ENCODE results near the gene LYZL2.
"Not testable (repeated sequence)": the region's sequence is repeated elsewhere in the genome, so short reads cannot be mapped to it uniquely, and the experiment has no call there.

DNA sequence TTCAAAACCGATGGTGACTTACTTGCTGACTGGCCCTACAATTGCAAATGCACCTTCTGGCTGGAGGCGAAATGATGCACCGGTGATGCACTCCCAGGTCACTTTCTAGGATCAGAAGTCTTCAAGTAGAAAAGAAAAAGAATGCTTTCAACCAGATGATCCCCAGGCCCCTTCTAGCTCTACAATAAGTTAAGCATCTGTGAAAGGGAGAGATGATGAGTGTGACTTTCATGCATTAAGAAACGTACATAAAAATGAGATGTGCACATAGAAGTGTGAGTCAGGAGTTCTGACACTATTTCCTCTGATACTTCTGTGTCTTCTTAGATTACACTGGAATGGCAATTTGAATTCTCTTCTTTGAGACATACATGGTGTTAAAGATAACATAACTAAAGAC, 42.8 kb upstream of the LYZL2 start:
- TF ChIP-seq, protein P1, sequence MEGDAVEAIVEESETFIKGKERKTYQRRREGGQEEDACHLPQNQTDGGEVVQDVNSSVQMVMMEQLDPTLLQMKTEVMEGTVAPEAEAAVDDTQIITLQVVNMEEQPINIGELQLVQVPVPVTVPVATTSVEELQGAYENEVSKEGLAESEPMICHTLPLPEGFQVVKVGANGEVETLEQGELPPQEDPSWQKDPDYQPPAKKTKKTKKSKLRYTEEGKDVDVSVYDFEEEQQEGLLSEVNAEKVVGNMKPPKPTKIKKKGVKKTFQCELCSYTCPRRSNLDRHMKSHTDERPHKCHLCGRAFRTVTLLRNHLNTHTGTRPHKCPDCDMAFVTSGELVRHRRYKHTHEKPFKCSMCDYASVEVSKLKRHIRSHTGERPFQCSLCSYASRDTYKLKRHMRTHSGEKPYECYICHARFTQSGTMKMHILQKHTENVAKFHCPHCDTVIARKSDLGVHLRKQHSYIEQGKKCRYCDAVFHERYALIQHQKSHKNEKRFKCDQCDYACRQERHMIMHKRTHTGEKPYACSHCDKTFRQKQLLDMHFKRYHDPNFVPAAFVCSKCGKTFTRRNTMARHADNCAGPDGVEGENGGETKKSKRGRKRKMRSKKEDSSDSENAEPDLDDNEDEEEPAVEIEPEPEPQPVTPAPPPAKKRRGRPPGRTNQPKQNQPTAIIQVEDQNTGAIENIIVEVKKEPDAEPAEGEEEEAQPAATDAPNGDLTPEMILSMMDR (IDR thresholded peaks at IDR 0.05) = not testable (repeated sequence)
- not testable (repeated sequence) for TF ChIP-seq POLR2AphosphoS5 (IDR thresholded peaks at IDR 0.05)

Data from sigmoid colon (tissue), 4 donors.